HL-60 (cell line): Measurements from ENCODE around the gene CKS2.

Experiments used
- GABPA ChIP-seq: IDR thresholded peaks from 2 replicates; pipeline ENCODE4 v1.6.1; 2012; ENCODE audit warnings: low read depth
- POLR2AphosphoS5 ChIP-seq: IDR thresholded peaks from 2 replicates; pipeline ENCODE4 v1.6.1; 2012; ENCODE audit warnings: low read depth
- TF ChIP-seq, protein P1 (sequence below): IDR thresholded peaks from one replicate; pipeline ENCODE4 v1.5.1; 2011; ENCODE audit warnings: low read length, control low read depth, inconsistent platforms; ENCODE audit not compliant: insufficient read depth

GRCh38 chr9:89309608-89310474 lies 1.2 kb upstream of the CKS2 start:
- TF ChIP-seq, protein P1, sequence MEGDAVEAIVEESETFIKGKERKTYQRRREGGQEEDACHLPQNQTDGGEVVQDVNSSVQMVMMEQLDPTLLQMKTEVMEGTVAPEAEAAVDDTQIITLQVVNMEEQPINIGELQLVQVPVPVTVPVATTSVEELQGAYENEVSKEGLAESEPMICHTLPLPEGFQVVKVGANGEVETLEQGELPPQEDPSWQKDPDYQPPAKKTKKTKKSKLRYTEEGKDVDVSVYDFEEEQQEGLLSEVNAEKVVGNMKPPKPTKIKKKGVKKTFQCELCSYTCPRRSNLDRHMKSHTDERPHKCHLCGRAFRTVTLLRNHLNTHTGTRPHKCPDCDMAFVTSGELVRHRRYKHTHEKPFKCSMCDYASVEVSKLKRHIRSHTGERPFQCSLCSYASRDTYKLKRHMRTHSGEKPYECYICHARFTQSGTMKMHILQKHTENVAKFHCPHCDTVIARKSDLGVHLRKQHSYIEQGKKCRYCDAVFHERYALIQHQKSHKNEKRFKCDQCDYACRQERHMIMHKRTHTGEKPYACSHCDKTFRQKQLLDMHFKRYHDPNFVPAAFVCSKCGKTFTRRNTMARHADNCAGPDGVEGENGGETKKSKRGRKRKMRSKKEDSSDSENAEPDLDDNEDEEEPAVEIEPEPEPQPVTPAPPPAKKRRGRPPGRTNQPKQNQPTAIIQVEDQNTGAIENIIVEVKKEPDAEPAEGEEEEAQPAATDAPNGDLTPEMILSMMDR = no peak
- TF ChIP-seq POLR2AphosphoS5 (no peak), GABPA (no peak)
